Measurements from ENCODE around the gene PCBP4.

PCBP4 gene

DNA sequence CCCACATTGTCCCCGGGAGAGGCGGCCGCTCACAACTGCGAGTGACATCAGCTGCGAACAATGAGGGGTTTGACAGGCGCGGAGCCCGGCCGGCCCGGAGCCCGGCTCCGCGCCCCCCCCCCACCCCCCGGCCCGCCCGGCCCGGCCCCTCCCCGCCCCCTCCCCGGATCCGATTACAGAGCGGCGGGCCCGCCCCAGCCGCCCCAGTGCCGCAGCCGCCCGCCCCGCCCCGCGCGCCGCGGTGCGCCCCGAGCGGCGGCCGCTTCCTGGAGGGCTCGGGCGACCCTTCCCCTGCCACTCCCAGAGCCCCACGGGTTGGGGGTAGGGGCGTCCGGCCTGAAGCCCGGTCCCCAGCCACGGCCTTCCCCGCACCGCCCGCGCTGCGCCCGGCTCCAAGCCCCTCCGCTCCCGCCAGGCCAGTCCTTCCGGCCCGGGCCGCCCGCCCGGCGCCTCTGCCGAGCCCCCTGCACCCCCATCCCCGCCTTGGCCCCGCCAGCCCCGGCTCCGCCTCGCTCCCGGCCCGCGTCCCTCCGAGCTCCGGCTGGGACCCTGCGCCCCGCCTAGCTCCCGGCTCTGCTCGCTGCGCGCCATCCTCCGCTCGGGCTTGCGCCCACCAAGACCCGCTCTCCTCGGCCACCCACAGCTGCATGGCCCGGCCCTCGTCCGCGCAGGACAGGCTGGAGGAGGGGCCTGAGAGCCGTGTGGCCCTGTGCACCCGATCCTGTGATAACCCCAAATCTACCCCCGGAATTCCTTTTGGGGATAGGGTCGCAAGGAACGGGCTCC is at the start of gene PCBP4:
TSS of gene PCBP4 (minus strand) at position 71 of the 786 bp plus-strand sequence. CDS start 6,214 bp downstream, outside the sequence.
- DNase-seq = no peak

DNA sequence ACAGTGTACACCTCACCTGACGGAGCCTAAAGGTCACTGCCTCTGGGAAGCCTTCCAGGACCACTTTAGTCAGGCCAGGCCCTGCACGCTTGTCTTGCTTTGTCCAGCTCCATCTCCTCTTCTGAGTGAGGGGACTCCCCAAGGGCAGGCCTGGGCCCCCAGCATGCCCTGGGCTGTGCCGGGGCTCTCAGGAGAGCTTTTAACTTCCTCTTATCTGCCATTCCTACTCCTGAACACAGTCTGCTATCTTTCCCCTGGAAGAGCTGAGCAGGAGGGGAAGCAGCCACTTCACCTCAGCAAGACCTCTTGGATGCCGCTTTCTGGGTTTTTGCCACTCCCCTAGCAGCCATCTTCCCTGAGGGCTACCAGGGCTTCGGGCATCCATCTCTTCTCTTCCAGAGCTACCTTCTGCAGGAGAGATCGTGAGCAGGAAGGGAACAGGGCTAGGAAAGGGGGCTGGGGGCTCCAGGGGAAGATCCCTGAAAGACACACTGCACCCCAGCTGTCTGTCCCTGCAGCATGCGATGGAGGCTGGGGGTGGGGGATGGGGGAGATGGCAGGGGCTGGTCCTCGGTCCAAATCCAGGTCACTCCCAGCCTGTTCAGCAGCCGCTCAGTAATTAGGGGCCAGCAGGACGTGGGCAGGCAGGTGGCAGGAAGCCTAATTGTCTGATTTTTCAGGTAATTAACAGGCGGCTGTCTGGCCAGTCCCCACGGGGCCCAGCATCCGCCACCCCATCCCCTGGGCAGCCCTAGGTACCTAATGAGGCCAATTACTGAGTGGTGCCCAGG is 48.4 kb upstream of the PCBP4 start:
- DNase-seq = no peak

DNA sequence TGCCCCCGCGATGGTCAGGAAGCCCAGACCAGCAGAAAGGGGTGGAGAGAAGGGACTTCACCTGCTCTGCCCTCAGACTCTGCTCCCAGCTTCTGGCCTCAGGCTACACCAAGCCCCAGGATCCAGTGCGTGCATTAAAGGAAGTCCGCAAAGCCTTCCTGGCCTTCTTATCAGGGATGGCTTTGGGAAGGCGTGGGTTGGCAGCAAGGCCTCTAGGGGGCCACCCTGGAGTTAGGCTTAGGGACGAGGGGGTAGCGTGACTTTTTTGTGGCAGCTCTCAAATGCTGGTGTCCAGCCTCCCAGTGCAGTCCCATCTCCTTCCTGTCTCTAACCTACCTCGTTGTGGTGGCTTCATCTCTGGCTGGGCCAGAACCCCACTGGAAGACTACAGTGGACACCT is 47.4 kb upstream of the PCBP4 start:
- DNase-seq = no peak

DNA sequence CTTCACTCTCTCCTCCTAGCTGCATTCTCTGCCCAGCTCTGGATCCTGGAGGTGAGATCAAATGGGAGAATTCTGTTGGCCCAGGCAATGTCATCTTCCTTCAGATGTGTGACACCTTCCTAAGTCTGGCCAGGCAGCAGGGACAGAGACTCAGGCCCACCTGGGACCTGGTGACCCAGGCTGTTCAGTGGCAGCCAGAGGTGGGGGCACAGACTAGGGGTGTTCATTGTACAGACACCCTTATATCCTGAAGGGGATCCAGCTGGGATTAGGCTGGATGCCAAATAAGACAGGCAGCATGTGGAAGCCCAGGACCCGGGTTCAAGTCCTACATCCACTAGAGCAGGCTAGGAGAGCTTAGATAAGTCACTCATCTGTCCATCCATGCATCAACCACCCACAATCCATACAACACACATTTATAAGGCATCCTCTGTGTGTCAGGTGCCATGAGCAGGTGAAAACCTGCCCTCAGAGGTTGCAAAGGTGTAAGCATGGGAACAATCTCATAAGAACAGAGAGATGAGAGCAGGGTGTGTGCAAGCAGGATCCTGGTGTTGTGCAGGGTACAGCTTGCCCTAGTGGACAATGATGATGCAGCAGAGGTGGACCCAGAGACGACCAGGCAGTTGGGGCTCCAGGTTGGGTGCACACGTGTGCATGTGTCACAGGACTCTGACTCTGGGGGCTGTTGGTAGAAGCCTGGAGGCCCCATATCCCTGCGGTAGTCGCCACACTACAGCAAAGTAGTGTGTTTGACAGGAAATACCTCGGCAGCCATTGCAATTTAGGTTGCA is 46.7 kb upstream of the PCBP4 start:
- no peak for DNase-seq

DNA sequence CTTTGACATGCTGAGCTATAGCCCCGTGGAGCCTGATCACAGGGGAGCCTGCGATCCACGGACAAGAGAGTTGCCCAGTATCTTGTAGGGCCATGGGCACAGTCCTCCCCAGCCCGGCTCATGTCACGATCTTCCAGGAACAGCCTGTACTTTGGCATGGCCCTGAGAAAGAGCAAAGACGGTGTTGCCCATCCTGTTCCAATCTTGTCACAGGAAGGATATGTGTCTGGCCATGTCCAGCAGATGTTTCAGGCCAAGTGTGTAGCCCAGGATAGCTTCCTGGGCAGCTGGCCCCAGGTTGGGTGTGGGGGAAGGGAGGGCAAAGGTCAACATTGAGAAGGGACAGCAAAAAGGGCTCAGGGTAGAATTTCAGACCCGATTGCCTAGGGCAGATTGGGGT is 45.4 kb upstream of the PCBP4 start:
- DNase-seq = no peak

DNA sequence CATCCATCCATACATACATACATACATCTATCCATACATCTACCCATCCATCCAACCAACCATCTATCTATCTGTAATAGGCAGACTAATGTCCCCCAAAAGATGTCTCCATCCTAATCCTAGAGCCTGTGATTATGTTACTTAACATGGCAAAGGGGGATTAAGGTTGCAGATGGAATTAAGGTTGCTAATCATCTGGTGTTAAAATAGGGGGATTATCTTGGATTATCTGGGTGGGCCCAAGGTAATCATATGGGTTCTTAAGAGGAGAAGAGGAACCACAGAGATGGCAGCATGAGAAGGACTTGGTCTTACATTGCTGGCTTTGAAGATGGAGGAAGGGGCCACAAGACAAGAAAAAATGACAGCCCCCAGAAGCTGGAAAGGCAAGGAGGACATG is 43.2 kb upstream of the PCBP4 start:
- DNase-seq = no peak

DNA sequence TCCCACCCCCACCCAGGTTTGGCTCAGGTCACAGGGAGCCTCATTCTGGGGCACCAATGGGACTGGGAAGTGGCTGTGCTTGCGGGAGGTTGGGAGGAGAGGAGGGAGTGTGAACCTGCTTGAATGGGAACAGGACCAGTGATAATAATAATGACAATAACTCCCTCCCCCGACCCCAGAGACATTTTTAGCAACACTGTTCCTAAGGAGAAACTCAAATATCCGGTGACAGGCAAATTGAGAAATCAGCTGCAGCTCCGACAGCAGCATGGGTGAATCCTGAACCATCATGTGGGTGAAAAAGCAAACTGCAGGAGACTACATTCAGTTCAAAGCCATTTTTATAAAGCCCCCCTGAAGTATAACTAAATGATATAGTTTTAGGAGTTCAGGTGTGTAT is 40.0 kb upstream of the PCBP4 start:
- no peak for DNase-seq

DNA sequence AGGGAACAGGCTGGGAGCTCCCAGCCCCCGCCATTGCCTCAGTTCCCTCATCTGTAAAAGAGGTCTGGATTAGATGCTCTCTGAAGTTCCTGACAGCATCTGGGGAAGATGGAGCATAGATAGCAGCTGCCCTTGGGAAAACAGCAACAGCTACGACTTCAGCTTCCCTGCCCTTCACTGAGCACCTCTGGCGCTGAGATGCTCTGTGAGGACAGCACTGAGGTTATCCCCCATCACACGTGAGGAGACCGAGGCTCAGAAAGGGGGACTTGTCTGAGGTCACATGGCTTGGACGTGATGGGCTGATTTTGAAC is 39.5 kb upstream of the PCBP4 start:
- DNase-seq = no peak

DNA sequence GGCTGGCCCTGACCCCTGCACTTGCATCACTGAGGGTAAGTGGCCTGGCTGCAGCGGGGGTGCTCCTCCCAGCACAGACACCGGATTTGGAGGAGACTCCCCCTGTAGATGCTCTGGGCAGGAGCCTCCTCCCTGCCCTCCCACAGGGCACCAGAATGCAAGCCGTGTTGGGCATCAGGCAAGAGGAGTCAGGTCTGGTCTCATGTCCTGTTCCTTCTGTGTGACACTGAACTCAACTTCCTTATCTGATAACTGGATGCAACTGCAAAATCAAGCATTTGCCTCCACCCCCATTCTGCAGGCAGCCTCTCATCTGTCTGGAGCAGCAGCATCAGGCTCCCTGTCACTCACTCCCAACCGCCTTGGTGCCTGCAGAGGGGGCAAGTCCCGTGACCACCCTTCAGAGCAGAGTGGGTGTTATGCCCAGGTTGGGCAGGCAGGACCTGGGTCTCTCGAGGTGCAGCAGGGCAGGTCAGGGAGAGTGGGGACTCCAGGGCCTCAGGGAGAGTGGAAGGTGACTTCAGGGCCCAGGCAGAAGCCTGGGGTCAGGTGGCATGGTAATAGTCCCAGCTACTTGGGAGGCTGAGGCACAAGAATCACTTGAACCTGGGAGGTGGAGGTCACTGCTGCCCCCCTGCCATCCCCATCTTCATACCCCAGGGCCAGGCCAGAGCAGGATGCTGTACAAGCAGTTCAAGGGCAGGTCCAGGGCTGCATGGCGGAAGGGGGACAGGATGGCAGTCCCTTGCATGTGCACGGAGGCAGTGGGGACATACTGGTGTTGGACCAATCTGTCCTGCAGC is 39.0 kb upstream of the PCBP4 start:
- no peak for DNase-seq

DNA sequence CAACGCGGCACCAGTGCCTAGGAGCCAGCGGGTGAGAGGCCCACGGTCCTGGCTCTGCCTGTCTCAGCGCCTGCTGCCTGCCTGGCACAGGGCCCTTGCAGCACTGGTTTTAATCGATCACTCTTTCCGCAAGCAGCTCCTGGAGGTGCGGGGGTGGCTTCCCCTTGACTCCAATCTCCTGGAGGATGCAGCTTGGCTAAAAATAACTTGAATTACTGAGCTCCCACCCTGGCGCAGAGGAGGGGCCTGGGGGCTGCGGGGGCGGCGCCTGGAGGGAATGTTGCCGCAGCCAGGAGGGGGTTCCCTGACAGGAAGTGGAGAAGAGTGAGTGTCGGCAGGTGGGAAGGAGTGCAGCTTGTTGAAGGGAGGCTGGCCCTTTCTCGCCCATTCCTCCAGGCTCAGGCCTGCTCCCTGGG is 38.3 kb upstream of the PCBP4 start:
- no peak for DNase-seq

DNA sequence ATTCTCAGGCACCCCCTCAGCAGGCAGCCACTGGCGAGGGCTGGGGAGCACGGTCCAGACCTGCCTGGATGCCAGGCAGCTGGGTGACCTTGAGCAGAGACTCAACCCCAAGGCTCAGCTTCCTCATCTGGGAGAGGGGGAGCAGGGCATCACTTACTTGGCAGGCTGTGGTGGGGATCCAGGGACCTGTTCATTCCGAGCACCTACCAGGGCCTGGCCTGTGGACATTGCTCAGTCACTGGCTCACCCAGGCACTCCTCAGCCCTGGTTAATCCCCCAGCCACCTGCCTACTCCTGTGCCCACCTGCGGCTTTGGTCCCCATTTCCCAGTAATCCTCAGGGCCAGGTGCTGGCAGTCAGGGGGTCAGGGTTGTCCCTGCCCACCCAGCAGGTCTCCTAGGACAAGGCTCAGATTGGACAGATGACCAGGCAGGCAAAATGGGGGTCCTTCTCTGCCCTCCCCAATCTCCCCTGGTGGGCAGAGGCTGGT is 37.7 kb upstream of the PCBP4 start:
- DNase-seq = no peak

DNA sequence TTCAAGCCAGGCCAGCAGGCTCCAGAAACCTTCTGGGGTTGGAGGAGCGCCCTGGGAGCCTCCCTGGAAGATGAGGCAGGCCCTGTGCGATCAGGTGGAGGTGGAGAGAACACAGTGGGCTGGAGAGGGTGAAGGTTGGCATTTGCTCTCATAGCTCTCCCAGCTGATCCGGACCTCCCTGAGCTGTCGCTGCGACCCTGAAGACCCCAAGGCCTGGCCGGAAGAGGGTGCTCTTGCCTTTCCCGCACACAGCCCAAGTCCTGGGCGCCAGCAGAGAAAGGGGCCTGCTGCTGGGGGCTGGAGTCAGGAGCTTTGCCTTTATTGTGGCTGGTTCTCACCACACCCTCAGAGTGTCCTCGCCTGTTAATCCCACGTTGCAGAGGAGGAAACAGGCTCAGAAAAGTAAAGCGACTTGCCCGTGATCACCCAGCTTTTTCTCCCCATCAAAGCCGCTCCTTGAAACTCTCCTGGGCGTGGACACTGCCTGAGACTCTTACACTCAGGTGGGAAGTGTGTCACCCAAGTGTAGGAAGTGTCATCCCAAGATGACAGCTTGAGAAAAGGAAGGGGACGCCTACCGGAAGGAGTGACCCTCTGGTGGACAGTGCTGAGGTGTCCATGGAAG is 37.0 kb upstream of the PCBP4 start:
- no peak for DNase-seq

DNA sequence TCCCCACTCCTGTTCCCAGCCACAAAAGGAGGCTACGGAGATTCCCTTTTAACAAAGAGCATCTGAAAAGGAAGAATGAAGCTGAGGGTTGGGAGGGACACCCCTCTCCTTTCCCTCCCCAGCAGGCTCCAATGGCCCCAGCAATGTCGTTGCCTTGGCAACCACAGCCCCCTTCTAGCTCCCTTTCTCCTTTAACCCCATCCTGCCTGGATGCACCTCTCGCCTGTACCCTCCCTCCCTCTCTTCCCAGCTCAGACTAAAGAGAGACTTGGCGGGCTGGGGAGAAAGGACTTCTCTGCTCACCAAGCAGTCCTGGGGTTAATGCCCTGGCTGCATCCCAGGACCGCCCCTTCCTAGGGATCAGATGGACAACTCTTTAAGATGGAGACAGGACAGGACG is 35.5 kb upstream of the PCBP4 start:
- no peak for DNase-seq

DNA sequence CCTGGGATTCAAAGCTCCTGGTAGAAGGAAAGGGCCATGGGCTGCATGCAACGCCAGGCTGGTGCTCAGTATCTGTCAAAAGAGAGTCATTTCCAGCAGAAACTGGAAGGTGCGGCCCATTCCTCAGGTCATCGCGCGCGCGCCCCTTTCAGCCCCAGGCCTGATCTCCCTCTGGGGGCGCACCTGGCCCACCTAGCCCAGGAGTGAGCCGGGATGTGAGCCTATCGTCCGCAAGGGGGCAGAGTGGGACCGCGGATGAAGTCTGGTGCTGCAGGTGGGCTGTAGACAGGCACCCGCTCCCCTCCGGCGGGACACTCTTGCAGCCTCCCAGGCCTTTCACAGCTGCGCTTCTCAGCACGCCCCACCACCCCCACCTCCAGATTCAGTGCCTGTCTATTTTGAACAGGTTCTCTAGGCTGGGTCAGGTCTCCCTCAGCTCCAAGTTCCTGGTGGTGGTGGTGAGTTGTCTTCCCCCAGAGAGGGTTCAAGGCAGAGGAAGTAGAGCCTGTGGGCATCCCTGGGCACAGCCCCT is 34.3 kb upstream of the PCBP4 start:
- peak; percentile 59 for DNase-seq

DNA sequence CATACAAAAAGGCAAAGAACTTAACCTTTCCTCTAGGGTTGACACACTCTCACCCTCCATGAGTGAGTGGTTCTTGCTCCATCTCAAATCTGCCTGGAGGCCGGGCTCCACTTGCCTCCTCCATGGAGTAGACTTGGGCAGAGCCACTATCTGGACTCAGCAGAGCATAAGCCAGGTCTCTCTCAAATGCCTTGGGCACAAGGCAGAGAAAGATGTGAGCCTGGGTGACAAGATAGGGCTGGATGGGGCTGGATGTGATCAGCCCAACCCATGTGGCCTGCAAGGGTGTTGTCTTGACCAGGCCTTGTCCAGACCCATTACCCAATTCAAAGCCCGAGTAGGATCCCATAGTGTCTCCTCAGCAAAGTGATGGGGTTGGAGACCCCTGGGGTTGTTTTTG is 32.6 kb upstream of the PCBP4 start:
- no peak for DNase-seq

DNA sequence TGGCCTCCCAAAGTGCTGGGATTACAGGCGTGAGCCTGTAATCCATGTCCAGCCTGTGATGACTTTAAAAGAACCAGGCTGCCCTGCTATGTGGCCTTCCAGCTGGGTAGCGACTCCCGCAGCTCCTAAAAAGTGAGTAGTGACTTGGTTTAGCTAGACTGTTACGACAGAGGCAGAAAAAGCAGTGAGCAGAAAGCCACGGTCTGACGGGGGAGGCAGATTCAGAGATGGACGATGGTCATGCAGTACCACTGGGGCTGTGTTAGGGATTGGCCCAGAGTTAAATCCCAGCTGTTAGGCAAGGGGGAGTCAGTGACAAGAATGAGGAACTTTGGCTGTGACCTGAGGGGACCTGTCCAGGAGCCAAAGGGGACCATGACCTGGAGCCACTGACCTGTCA is 31.5 kb upstream of the PCBP4 start:
- DNase-seq = no peak

DNA sequence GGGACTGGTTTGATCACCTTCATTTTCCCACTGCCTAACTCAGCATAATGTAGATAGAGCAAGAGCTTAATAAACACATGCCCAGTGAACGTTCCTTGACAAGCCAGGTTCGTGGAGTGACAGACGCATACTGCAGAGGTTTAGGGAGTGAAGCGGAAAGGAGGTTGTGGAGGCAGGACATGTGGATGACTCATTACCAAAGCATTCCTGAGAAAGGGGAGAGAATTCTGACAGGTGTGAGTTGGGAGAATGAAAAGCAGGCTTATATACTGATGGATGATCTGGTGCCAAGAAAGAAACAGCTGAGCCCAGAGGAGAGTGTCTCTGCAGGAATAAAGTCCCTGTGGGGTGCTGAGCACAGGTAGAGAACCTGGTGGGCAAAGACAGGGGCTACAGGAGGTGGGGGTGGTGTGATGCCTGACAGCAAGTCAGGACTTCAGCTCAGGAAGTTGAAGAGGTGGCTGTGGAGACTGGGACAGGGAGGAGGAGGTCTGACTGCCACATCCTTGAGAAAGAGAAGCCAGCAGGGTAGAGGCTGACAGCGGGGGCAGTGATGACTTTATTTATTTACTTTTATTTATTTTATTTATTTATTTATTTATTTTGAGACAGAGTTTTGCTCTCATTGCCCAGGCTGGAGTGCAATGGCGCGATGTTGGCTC is 30.8 kb upstream of the PCBP4 start:
- DNase-seq = no peak

DNA sequence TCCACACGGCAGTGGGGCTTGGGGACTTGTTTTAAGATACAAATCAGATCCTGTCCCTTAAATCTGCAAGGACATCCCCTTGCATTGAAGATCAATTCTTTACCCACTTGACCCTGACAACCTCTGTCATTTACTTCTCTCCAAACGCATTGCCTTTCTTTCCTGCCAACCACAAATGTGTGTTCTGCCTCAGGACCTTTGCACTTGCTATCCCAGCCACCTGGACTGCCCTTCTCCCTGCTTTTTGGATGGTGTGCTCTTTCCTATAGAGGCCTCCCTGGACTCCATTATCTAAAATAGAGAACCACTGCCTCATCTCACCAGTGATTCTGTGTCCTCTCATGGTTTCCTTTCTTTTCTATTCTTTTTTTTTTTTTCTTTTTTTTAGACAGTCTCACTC is 29.9 kb upstream of the PCBP4 start:
- DNase-seq = no peak

DNA sequence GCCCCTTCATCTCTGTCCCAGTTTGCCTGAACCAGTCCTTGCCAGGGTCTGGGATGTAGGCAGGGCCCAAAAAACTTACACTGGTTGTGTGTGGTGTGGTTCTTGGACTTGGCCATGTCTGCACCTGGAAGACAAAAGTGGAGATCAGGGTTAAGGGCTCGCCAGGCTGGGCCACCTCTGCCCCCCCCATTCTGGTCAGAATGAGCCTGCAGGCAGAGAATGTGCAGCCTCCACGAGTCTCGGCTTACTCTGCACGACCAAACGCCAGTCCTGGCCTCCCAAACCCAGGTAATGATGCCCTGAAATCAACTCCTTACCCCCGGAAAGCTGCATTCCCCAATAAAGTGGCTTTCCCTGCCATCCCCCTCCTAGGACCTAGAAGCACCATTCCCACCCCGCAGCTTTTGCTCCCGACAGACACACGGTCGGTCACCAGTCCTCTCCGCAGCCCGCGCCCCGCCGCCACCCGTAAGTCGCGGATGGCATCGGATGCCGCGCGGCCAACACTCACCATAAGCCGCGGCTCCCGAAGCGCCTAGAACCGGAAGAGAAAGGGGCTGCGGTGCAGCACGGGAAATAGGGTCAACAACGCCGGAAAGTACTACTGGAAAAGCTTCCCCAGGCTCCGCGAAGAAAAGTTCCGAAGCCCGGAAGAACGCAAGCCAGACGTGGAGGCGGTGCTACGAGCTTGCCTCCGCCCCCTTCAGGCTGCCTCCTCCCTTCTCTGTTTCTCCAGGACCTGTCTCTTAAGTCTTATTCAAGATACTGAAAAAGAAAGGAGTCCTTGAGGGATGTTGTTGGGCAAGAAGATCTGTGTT is 28.3 kb upstream of the PCBP4 start, which contains the start of gene RPL29:
TSS of gene RPL29 (minus strand) at position 550 of the 818 bp plus-strand sequence. CDS start at position 116, 434 bp downstream.
- peak; percentile 65 for DNase-seq

DNA sequence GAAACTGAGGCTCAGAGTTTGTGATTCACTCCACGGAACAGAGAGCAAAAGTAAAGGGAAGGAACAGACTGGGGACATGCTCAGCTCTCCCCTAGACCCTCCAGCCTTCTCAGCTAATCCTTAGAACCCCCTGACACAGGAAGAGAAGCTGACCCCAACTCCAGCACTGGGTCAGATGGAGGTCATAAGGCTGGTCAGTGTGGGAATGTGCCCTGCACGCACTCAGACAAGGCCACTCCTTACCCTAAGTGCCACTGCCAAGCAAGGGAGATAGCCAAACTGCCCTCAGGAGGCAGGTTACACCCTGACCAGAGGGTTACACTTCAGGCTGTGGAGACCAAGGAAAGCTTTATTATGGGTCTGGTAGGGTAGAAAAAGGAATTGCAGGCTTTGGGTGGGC is 27.3 kb upstream of the PCBP4 start:
- DNase-seq = no peak
